ENCODE measurements around the gene NEDD8.

- TF ChIP-seq CHD1 (IDR thresholded peaks at IDR 0.05; ENCODE audit: low read depth, low read length) (no peak), POLR2A (IDR thresholded peaks at IDR 0.05; ENCODE audit: low read depth, low read length) (no peak), CTCF (conservative IDR thresholded peaks at IDR 0.05; ENCODE audit: low read depth, low read length) (no peak), USF2 (IDR thresholded peaks at IDR 0.05; ENCODE audit: low read depth, low read length) (no peak), MAFK (IDR thresholded peaks at IDR 0.05; ENCODE audit: low read depth, low read length) (no peak), MAZ (IDR thresholded peaks at IDR 0.05; ENCODE audit: borderline replicate concordance, low read depth, low read length) (no peak), RAD21 (IDR thresholded peaks at IDR 0.05; ENCODE audit: low read length) (no peak), FOS (IDR thresholded peaks at IDR 0.05; ENCODE audit: low read depth, low read length) (no peak), CEBPB (IDR thresholded peaks at IDR 0.05; ENCODE audit: low read depth, low read length) (no peak), NFE2L2 (IDR thresholded peaks at IDR 0.05; ENCODE audit: low read depth, low read length) (no peak), SMC3 (IDR thresholded peaks at IDR 0.05; ENCODE audit: low read depth, low read length) (no peak), MXI1 (IDR thresholded peaks at IDR 0.05; ENCODE audit: borderline replicate concordance, low read depth, low read length) (no peak), RFX5 (IDR thresholded peaks at IDR 0.05; ENCODE audit: low read depth, low read length) (no peak), RCOR1 (IDR thresholded peaks at IDR 0.05; ENCODE audit: insufficient replicate concordance, low read length) (no peak)
These were observed 20.9 kb downstream of the NEDD8 start for GRCh38 chr14:24211311-24211710.

Data from IMR-90 (cell line).